ENCODE data around the gene SEMA3A. TPM values are rescaled to one million over a fixed set of nuclear protein-coding genes. Genes with fewer than 3 reads are reported as not detected.

SEMA3A gene
- total RNA-seq, 4 donors from 2014 or later, result 3.1 to 88.9 (median 6.5) TPM

- H3K27me3 ChIP-seq, result no peaks in the 10 kb centered on the region
- no peaks in the 10 kb centered on the region for H3K36me3 ChIP-seq
- H3K4me3 ChIP-seq, result no peak overlapping the region
- no peaks in the 10 kb centered on the region for H3K4me1 ChIP-seq
- DNase-seq, result no peak
- TF ChIP-seq POLR2A (IDR thresholded peaks at IDR 0.05), result no peak
- TF ChIP-seq, protein P1, sequence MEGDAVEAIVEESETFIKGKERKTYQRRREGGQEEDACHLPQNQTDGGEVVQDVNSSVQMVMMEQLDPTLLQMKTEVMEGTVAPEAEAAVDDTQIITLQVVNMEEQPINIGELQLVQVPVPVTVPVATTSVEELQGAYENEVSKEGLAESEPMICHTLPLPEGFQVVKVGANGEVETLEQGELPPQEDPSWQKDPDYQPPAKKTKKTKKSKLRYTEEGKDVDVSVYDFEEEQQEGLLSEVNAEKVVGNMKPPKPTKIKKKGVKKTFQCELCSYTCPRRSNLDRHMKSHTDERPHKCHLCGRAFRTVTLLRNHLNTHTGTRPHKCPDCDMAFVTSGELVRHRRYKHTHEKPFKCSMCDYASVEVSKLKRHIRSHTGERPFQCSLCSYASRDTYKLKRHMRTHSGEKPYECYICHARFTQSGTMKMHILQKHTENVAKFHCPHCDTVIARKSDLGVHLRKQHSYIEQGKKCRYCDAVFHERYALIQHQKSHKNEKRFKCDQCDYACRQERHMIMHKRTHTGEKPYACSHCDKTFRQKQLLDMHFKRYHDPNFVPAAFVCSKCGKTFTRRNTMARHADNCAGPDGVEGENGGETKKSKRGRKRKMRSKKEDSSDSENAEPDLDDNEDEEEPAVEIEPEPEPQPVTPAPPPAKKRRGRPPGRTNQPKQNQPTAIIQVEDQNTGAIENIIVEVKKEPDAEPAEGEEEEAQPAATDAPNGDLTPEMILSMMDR (IDR thresholded peaks at IDR 0.05), result no peak
- H3K9me3 ChIP-seq, result no peaks in the 10 kb centered on the region
- intact Hi-C loops (cut with DNase I; ENCODE audit: low total_unique reads), result no loop called here
- no peak overlapping the region for H3K27ac ChIP-seq
Observed at GRCh38 chr7:83946801-83947200, 247.8 kb downstream of the SEMA3A start.

GRCh38 chr7:83941300-83941699, 253.3 kb downstream of the SEMA3A start:
- no peak for DNase-seq

DNA sequence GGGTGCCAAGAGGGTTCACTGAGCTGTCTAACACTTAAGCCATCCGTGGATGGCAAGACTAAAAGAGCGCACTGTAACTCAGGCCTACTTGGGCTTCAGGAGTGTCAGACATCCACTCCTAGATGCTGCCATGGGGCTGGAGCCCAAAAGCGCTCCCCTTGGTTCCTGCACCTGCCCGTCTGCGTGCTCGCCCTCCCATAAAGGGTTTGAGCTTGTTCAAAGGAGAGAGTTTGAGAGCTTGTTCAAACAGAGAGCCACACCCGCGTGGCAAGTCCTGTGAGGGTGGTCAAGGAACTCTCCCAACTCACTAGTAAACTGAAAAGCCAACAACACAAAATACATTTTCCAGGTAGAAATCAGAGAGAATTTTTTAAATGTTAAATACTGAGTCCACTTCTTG, 256.7 kb downstream of the SEMA3A start:
- no peak for DNase-seq
- no peaks in the 10 kb centered on the region for H3K9me3 ChIP-seq
- H3K27me3 ChIP-seq, result no peaks in the 10 kb centered on the region
- no peaks in the 10 kb centered on the region for H3K4me1 ChIP-seq
- no peak for TF ChIP-seq POLR2A (IDR thresholded peaks at IDR 0.05)
- TF ChIP-seq, protein P1 (IDR thresholded peaks at IDR 0.05), result no peak
- H3K27ac ChIP-seq, result no peak overlapping the region
- H3K4me3 ChIP-seq, result no peak overlapping the region
- intact Hi-C loops (cut with DNase I; ENCODE audit: low total_unique reads), result no loop called here
- no peaks in the 10 kb centered on the region for H3K36me3 ChIP-seq

More at GRCh38 chr7:83941300-83941699, 253.3 kb downstream of the SEMA3A start:
- TF ChIP-seq POLR2A (IDR thresholded peaks at IDR 0.05), result no peak
- TF ChIP-seq, protein P1 (IDR thresholded peaks at IDR 0.05), result no peak
- Histone ChIP-seq H3K27ac (no peak overlapping the region), H3K36me3 (no peaks in the 10 kb centered on the region), H3K27me3 (no peaks in the 10 kb centered on the region), H3K4me1 (no peaks in the 10 kb centered on the region), H3K4me3 (no peak overlapping the region), H3K9me3 (no peaks in the 10 kb centered on the region)
- intact Hi-C loops (cut with DNase I; ENCODE audit: low total_unique reads), result no loop called here

DNA sequence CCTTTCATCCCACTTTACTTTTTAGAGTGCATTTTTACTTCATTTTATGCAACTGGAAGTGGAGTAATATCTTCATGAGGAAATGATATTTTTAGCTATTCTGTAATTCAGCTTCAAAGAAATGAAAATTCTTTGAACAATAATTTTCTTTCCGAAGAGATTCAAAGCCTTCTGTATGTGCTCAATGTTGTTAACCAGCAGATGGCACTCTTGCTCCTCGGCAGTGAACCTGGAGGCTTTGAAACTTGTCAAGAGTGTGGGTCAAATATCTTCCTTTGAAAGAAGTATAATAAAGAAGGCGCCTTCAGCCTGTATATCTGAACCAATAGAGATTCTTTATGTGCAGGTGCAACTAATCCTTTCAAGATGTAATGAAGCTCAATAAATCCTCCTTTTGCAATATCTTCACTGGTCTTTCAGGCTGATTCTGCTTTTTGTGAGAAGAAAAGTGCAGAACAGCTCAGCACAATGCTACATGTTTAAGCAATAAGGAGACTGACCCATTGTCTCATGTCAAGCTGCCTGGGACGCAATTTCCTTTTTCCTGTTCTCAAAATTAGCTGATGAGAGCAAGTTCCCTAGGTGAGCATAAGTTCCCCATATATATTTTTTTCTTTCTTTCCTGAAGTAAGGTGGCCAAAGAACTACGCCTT, 258.4 kb downstream of the SEMA3A start:
- no peak for TF ChIP-seq POLR2A (IDR thresholded peaks at IDR 0.05)
- TF ChIP-seq, protein P1 (IDR thresholded peaks at IDR 0.05), result peak; percentile 35 to 67 (median 52)
- intact Hi-C loops (cut with DNase I; ENCODE audit: low total_unique reads), result no loop called here
- peak in 1 of 2 donors; percentile 13 for DNase-seq

GRCh38 chr7:83934118-83934734, 260.4 kb downstream of the SEMA3A start:
- H3K4me3 ChIP-seq, result no peak overlapping the region
- intact Hi-C loops (cut with DNase I; ENCODE audit: low total_unique reads), result no loop called here
- no peak overlapping the region for H3K27ac ChIP-seq
- no peaks in the 10 kb centered on the region for H3K36me3 ChIP-seq
- no peaks in the 10 kb centered on the region for H3K27me3 ChIP-seq
- TF ChIP-seq, protein P1 (IDR thresholded peaks at IDR 0.05), result no peak
- no peak for TF ChIP-seq POLR2A (IDR thresholded peaks at IDR 0.05)
- no peaks in the 10 kb centered on the region for H3K4me1 ChIP-seq
- no peak for DNase-seq
- H3K9me3 ChIP-seq, result no peaks in the 10 kb centered on the region

More for the DNA sequence above, 258.4 kb downstream of the SEMA3A start:
- no peaks in the 10 kb centered on the region for H3K9me3 ChIP-seq
- H3K36me3 ChIP-seq, result no peaks in the 10 kb centered on the region
- no peak overlapping the region for H3K27ac ChIP-seq
- H3K4me3 ChIP-seq, result no peak overlapping the region
- H3K4me1 ChIP-seq, result no peaks in the 10 kb centered on the region
- no peaks in the 10 kb centered on the region for H3K27me3 ChIP-seq
